PC-3 (cell line): Measurements from ENCODE around the gene SEC31A. TPM values are rescaled to one million over a fixed set of nuclear protein-coding genes. Genes with fewer than 3 reads are reported as not detected.

Source experiments
- ATAC-seq: fragments of 200-7000 bp; cut with Tn5 transposase; 2 replicates; pipeline ENCODE4 v1.9.1; 2020; ENCODE audit warnings: mild to moderate bottlenecking, moderate library complexity
- BruUV-seq: library from RNA; stranded (reverse); fragments of 400-500 nt; replicated peaks from 2 replicates; lab custom pipeline; 2021; lab: Mats Ljungman, UMichigan
- CTCF ChIA-PET: fragments of 300-600 bp; sonication (Branson Sonifier 250); formaldehyde crosslinking; loops from one replicate; lab custom pipeline; 2022; ENCODE audit warnings: antibody characterized with exemption; lab: Charles Lee
- POLR2A ChIA-PET: fragments of 300-600 bp; sonication (Branson Sonifier 250); formaldehyde crosslinking; loops from one replicate; lab custom pipeline; 2022; ENCODE audit warnings: antibody characterized with exemption; ENCODE audit not compliant: unreplicated experiment; lab: Charles Lee
- DNase-seq: peaks from one replicate; pipeline ENCODE4 v3.0.0-alpha.2; 2015
- H2AFZ ChIP-seq: fragments of 300-600 bp; sonication (generic); 2 replicates; pipeline ENCODE4 v1.6.0; 2016; ENCODE audit warnings: antibody characterized with exemption, low read length
- H3F3A ChIP-seq: fragments of 300-600 bp; sonication (generic); one replicate; pipeline ENCODE4 v1.6.0; 2017; ENCODE audit warnings: antibody characterized with exemption, low read length, control low read depth, mild to moderate bottlenecking; ENCODE audit not compliant: unreplicated experiment
- H3K27ac ChIP-seq: fragments of 300-600 bp; sonication (generic); 2 replicates; pipeline ENCODE4 v1.5.1; 2016; ENCODE audit warnings: mild to moderate bottlenecking, low read length
- H3K27me3 ChIP-seq: fragments of 300-600 bp; sonication (generic); 2 replicates; pipeline ENCODE4 v1.6.1; 2016; ENCODE audit warnings: low read length, mixed read lengths
- H3K36me3 ChIP-seq: fragments of 300-600 bp; sonication (generic); 2 replicates; pipeline ENCODE4 v1.6.1; 2016; ENCODE audit warnings: low read depth, mixed run types, low read length, mixed read lengths
- H3K4me1 ChIP-seq: fragments of 300-600 bp; sonication (generic); 2 replicates; pipeline ENCODE4 v1.5.1; 2016; ENCODE audit warnings: low read length; ENCODE audit not compliant: insufficient read depth
- H3K4me2 ChIP-seq: fragments of 300-600 bp; sonication (generic); 2 replicates; pipeline ENCODE4 v1.6.0; 2016; ENCODE audit warnings: low read length
- H3K4me3 ChIP-seq: fragments of 300-600 bp; sonication (generic); 2 replicates; pipeline ENCODE4 v1.5.1; 2016; ENCODE audit warnings: mild to moderate bottlenecking, low read length, mixed read lengths
- H3K79me2 ChIP-seq: fragments of 300-600 bp; sonication (generic); 2 replicates; pipeline ENCODE4 v1.6.1; 2017; ENCODE audit warnings: low read length, mixed read lengths
- H3K9ac ChIP-seq: fragments of 300-600 bp; sonication (generic); 2 replicates; pipeline ENCODE4 v1.6.0; 2016; ENCODE audit warnings: mild to moderate bottlenecking, low read length
- H3K9me2 ChIP-seq: fragments of 300-600 bp; sonication (generic); replicated peaks from 2 replicates; pipeline ENCODE4 v1.6.1; 2016; ENCODE audit warnings: mixed run types, low read length, mixed read lengths
- H3K9me3 ChIP-seq: fragments of 300-600 bp; sonication (generic); 2 replicates; pipeline ENCODE4 v1.6.1; 2016; ENCODE audit warnings: low read length, mixed read lengths
- H4K20me1 ChIP-seq: fragments of 300-600 bp; sonication (generic); 2 replicates; pipeline ENCODE4 v1.6.1; 2016; ENCODE audit warnings: low read length, mixed read lengths
- EZH2 ChIP-seq: fragments of 300-600 bp; sonication (generic); IDR thresholded peaks from one replicate; pipeline ENCODE4 v1.6.1; 2017; ENCODE audit warnings: antibody characterized with exemption, mild to moderate bottlenecking, low read length; ENCODE audit not compliant: unreplicated experiment
- EZH2phosphoT487 ChIP-seq: fragments of 300-600 bp; sonication (generic); IDR thresholded peaks from 2 replicates; pipeline ENCODE4 v1.6.1; 2018; ENCODE audit warnings: mild to moderate bottlenecking, antibody characterized with exemption, low read length, borderline replicate concordance
- intact Hi-C: fragments of 100-400 bp; cut with micrococcal nuclease; formaldehyde crosslinking; loops from 2 replicates; pipeline ENCODE4 v1.9.0; 2023
- total RNA-seq: library from RNA; depleted of rRNA; stranded (reverse); fragments of >200 nt; gene quantifications from 2 replicates; pipeline ENCODE4 v1.2.3, GENCODE V29; 2014
- TF ChIP-seq, protein P1 (sequence below): fragments of 300-600 bp; sonication (generic); conservative IDR thresholded peaks from 2 replicates; pipeline ENCODE4 v1.5.1; 2017; ENCODE audit warnings: antibody characterized with exemption, low read depth, mild to moderate bottlenecking, low read length

The SEC31A gene
- total RNA-seq, 1 experiment from 2014 or later, result 47.4 TPM

DNA sequence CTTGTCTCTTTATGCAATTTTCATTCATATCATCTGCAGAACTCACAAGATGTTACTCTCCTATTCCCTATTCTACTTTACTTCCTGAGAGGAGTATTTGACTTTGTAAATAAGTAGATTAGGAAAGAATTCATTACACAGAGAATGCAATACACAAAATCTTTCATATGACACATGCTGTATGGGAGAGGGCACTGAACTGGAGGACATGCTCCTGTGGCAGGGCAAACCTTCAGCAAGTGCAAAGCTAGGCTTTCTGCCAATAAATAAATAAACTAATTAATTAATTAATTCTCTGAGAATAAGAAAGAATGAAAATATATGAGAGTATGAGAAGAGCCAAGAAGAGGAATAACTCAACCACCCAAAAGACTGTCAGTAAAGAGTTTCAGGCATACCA is 43.5 kb upstream of the SEC31A start:
- Histone ChIP-seq H3K36me3 (peaks cover 12% of the 10 kb centered on the region; the same call in 1 of the 2 replicates), H2AFZ (no peak overlapping the region), H3K4me3 (no peak overlapping the region), H3K9me3 (no peaks in the 10 kb centered on the region), H3F3A (no peaks in the 10 kb centered on the region), H3K9ac (no peak overlapping the region), H3K79me2 (no peaks in the 10 kb centered on the region), H3K27me3 (no peaks in the 10 kb centered on the region), H3K27ac (no peak overlapping the region), H3K9me2 (no peaks in the 10 kb centered on the region), H3K4me1 (no peaks in the 10 kb centered on the region), H3K4me2 (no peak overlapping the region), H4K20me1 (no peaks in the 10 kb centered on the region)
- DNase-seq (no peak), ATAC-seq (no peak)
- intact Hi-C loops, result no loop called here
- BruUV-seq, result no TSS peak
- TF ChIP-seq, protein P1, sequence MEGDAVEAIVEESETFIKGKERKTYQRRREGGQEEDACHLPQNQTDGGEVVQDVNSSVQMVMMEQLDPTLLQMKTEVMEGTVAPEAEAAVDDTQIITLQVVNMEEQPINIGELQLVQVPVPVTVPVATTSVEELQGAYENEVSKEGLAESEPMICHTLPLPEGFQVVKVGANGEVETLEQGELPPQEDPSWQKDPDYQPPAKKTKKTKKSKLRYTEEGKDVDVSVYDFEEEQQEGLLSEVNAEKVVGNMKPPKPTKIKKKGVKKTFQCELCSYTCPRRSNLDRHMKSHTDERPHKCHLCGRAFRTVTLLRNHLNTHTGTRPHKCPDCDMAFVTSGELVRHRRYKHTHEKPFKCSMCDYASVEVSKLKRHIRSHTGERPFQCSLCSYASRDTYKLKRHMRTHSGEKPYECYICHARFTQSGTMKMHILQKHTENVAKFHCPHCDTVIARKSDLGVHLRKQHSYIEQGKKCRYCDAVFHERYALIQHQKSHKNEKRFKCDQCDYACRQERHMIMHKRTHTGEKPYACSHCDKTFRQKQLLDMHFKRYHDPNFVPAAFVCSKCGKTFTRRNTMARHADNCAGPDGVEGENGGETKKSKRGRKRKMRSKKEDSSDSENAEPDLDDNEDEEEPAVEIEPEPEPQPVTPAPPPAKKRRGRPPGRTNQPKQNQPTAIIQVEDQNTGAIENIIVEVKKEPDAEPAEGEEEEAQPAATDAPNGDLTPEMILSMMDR, result no peak
- no peak for TF ChIP-seq EZH2phosphoT487
- TF ChIP-seq EZH2, result no peak
- ChIA-PET POLR2A (no interaction called here), CTCF (no interaction called here)

DNA sequence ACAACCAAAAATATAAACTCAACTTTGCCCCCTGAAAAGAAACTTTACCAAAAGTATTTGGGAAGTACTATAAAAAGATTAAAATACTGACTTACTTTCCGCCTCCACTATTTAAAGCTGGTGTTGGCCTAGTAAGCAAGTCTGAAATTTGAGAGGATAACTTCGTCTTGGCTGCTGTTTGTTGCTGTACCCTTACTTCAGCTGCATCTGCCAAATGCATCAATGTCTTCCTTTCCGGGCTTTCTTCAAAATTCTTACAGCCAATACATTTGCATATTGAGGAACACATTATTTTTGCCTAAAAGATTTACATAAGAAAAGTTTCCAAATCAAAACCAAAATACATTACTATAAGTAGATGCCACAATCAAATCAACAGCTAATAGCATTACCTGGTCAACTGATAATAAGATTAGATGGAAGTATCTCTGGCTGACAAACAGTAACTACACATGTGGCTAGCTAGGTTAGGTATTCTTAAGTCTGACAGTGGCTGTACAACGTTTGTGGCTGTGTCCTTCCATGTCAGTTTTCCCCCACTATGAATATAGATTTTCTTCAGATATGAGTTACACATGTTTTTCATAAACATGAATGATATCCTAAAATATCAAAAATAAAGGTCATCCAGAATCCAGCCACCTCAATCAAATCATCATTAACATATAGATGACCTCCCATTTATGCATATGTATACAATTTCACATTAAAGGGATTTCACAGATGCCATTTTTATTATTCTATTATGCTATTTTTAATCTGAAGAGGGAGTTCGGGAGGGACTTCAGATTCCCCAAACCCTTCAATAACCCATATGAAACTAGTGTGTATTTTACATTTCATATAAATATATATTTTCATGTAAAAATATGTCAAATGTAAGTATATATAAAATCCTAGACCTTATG is 40.1 kb upstream of the SEC31A start:
- intact Hi-C loops, result no loop called here
- Histone ChIP-seq H3F3A (no peaks in the 10 kb centered on the region), H3K9me2 (no peaks in the 10 kb centered on the region), H3K27ac (no peak overlapping the region), H2AFZ (no peak overlapping the region), H3K4me2 (no peak overlapping the region), H3K4me3 (no peak overlapping the region), H3K9ac (no peak overlapping the region), H3K79me2 (no peaks in the 10 kb centered on the region), H3K4me1 (no peaks in the 10 kb centered on the region), H4K20me1 (no peaks in the 10 kb centered on the region), H3K36me3 (peaks cover 5% of the 10 kb centered on the region; the same call in 1 of the 2 replicates), H3K27me3 (no peaks in the 10 kb centered on the region), H3K9me3 (no peaks in the 10 kb centered on the region)
- ChIA-PET CTCF (no interaction called here), POLR2A (no interaction called here)
- TF ChIP-seq EZH2 (no peak), EZH2phosphoT487 (no peak)
- TF ChIP-seq, protein P1, result no peak
- DNase-seq, result no peak
- BruUV-seq, result no TSS peak
- no peak for ATAC-seq

DNA sequence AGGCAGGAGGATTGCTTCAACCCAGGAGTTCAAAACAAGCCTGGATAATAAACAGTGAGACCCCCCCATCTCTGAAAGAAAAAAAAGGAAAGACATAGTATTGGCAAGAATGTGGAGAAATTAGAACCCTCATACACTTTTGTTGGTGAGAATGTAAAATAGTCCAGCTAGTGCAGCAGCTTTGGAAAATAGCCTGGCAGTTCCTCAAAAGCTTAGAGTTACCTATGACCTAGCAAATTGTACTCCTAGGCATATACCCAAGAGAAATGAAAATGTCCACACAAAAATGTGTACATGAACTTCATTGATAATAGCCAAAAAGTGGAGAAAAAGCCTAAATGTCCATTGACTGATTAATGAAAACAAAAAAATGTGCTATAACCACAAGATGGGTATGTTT is 30.8 kb upstream of the SEC31A start:
- Histone ChIP-seq H3K9ac (no peak overlapping the region), H3K4me1 (no peaks in the 10 kb centered on the region), H3K9me2 (no peaks in the 10 kb centered on the region), H3K27me3 (no peaks in the 10 kb centered on the region), H3F3A (no peaks in the 10 kb centered on the region), H3K36me3 (no peaks in the 10 kb centered on the region), H3K79me2 (no peaks in the 10 kb centered on the region), H4K20me1 (no peaks in the 10 kb centered on the region), H2AFZ (no peak overlapping the region), H3K4me2 (no peak overlapping the region), H3K9me3 (no peaks in the 10 kb centered on the region), H3K4me3 (no peak overlapping the region), H3K27ac (no peak overlapping the region)
- DNase-seq, result no peak
- POLR2A ChIA-PET, result no interaction called here
- CTCF ChIA-PET, result no interaction called here
- TF ChIP-seq EZH2, result no peak
- TF ChIP-seq, protein P1, result no peak
- no peak for TF ChIP-seq EZH2phosphoT487
- intact Hi-C loops, result no loop called here
- no TSS peak for BruUV-seq
- ATAC-seq, result no peak
